H1 (cell line): ENCODE measurements around the gene MUC5B. TPM values are rescaled to one million over a fixed set of nuclear protein-coding genes. Genes with fewer than 3 reads are reported as not detected.

Source experiments
- CTCF ChIA-PET: fragments of 300-600 bp; sonication (Branson Sonifier 250); formaldehyde crosslinking; loops from one replicate; lab custom pipeline; 2021; ENCODE audit not compliant: partially characterized antibody; lab: Charles Lee
- POLR2A ChIA-PET: fragments of 300-600 bp; sonication (Branson Sonifier 250); formaldehyde crosslinking; loops from one replicate; lab custom pipeline; 2021; ENCODE audit warnings: inconsistent platforms; ENCODE audit not compliant: partially characterized antibody; lab: Charles Lee
- DNase-seq, 2 experiments: peaks; one replicate each; pipeline versions ENCODE4 v3.0.0 to v3.0.0-alpha.2; 2010 to 2022; ENCODE audit warnings: low spot score in 2 of 2, low read depth in 1 of 2, mixed read lengths in 1 of 2
- FAIRE-seq: peaks from 2 replicates; lab custom pipeline; 2011; peaks lifted over from hg19 to GRCh38; lab: Jason Lieb, UNC
- H2AFZ ChIP-seq: 2 replicates; pipeline ENCODE4 v1.8.1; 2012; ENCODE audit warnings: low read length, inconsistent platforms
- H2AK5ac ChIP-seq: 2 replicates; pipeline ENCODE4 v1.6.1; 2013; ENCODE audit warnings: low read depth, low read length
- H2BK120ac ChIP-seq: replicated peaks from 2 replicates; pipeline ENCODE3; 2013; ENCODE audit warnings: low read depth, low read length, inconsistent platforms
- H2BK12ac ChIP-seq: 2 replicates; pipeline ENCODE4 v1.6.1; 2013; ENCODE audit warnings: low read depth, low read length
- H2BK15ac ChIP-seq: 2 replicates; pipeline ENCODE4 v1.6.1; 2013; ENCODE audit warnings: low read length
- H2BK20ac ChIP-seq: 2 replicates; pipeline ENCODE4 v1.6.1; 2013; ENCODE audit warnings: low read length
- H2BK5ac ChIP-seq: 2 replicates; pipeline ENCODE4 v1.6.1; 2013; ENCODE audit warnings: low read depth, low read length
- H3K14ac ChIP-seq: 2 replicates; pipeline ENCODE4 v1.6.1; 2013; ENCODE audit warnings: inconsistent platforms; ENCODE audit not compliant: insufficient read length
- H3K18ac ChIP-seq: 2 replicates; pipeline ENCODE4 v1.6.1; 2013; ENCODE audit warnings: low read length; ENCODE audit errors: extremely low read depth
- H3K23ac ChIP-seq: 2 replicates; pipeline ENCODE4 v1.6.1; 2013; ENCODE audit warnings: inconsistent platforms; ENCODE audit not compliant: insufficient read length
- H3K23me2 ChIP-seq: 2 replicates; pipeline ENCODE4 v1.6.1; 2013; ENCODE audit warnings: low read depth, low read length
- H3K27ac ChIP-seq: 2 replicates; pipeline ENCODE4 v1.6.1; 2011; ENCODE audit warnings: low read depth, low read length, inconsistent platforms
- H3K27me3 ChIP-seq, 4 experiments: replicated peaks in 1 of 4; 1 replicate in 1 of 4; 2 replicates in 3 of 4; pipeline versions ENCODE4 v1.6.1 to v1.8.1; 2011 to 2013; ENCODE audit warnings: low read length in 3 of 4, mild to moderate bottlenecking in 3 of 4, inconsistent platforms in 2 of 4, mixed read lengths in 2 of 4, moderate library complexity in 1 of 4; ENCODE audit not compliant: control insufficient read depth in 3 of 4, insufficient read depth in 3 of 4; ENCODE audit errors: extremely low read depth in 1 of 4
- H3K36me3 ChIP-seq, 4 experiments: 2 replicates each; pipeline versions ENCODE4 v1.6.1 to v1.8.1; 2011 to 2013; ENCODE audit warnings: mild to moderate bottlenecking in 4 of 4, low read length in 3 of 4, moderate library complexity in 2 of 4, control low read depth in 1 of 4, inconsistent platforms in 1 of 4; ENCODE audit not compliant: insufficient read depth in 4 of 4, control insufficient read depth in 2 of 4
- H3K4ac ChIP-seq: replicated peaks from 2 replicates; pipeline ENCODE3; 2013; ENCODE audit warnings: low read length, low read depth, mixed read lengths, inconsistent platforms; ENCODE audit not compliant: insufficient read length
- H3K4me1 ChIP-seq, 4 experiments: replicated peaks in 1 of 4; 1 replicate in 1 of 4; 2 replicates in 3 of 4; pipeline versions ENCODE4 v1.6.1 to v1.8.1; 2011 to 2013; ENCODE audit warnings: low read length in 3 of 4, inconsistent platforms in 2 of 4, mixed read lengths in 1 of 4; ENCODE audit not compliant: insufficient read depth in 4 of 4, control insufficient read depth in 3 of 4
- H3K4me2 ChIP-seq, 2 experiments: 2 replicates each; pipeline versions ENCODE4 v1.6.1 to v1.8.1; 2011 to 2013; ENCODE audit warnings: low read depth in 2 of 2, low read length in 2 of 2, control low read depth in 1 of 2, inconsistent platforms in 1 of 2, mild to moderate bottlenecking in 1 of 2; ENCODE audit not compliant: insufficient read depth in 1 of 2
- H3K4me3 ChIP-seq, 4 experiments: fragments of 200-600, 300-600 bp in 1 of 4; sonication (generic), shearing (Covaris generic), sonication (Bioruptor Twin) in 1 of 4; 2 replicates each; pipeline versions ENCODE4 v1.5.1 to v1.8.1; 2011 to 2016; ENCODE audit warnings: low read length in 4 of 4, low read depth in 3 of 4, control low read depth in 2 of 4, inconsistent platforms in 2 of 4, mild to moderate bottlenecking in 2 of 4, mixed read lengths in 1 of 4, moderate library complexity in 1 of 4; ENCODE audit not compliant: insufficient read depth in 2 of 4; ENCODE audit errors: extremely low read depth in 1 of 4
- H3K56ac ChIP-seq: replicated peaks from 2 replicates; pipeline ENCODE3; 2013; ENCODE audit warnings: low read depth, mild to moderate bottlenecking, mixed read lengths, low read length, inconsistent platforms; ENCODE audit not compliant: insufficient read length
- H3K79me1 ChIP-seq: 2 replicates; pipeline ENCODE4 v1.6.1; 2013; ENCODE audit warnings: low read depth, low read length, control low read depth
- H3K79me2 ChIP-seq, 2 experiments: 2 replicates each; pipeline versions ENCODE4 v1.6.1 to v1.8.1; 2012 to 2013; ENCODE audit warnings: low read length in 2 of 2, mild to moderate bottlenecking in 2 of 2, inconsistent platforms in 1 of 2; ENCODE audit not compliant: insufficient read depth in 2 of 2, control insufficient read depth in 1 of 2
- H3K9ac ChIP-seq, 4 experiments: replicated peaks in 1 of 4; 1 replicate in 1 of 4; 2 replicates in 3 of 4; pipeline versions ENCODE4 v1.6.1 to v1.8.1; 2011 to 2013; ENCODE audit warnings: low read depth in 3 of 4, low read length in 3 of 4, control low read depth in 2 of 4, mild to moderate bottlenecking in 2 of 4, moderate library complexity in 2 of 4, inconsistent platforms in 1 of 4; ENCODE audit errors: extremely low read depth in 1 of 4
- H3K9me3 ChIP-seq, 2 experiments: 2 replicates each; pipeline versions ENCODE4 v1.6.1 to v1.8.1; 2012 to 2013; ENCODE audit warnings: mild to moderate bottlenecking in 2 of 2, moderate library complexity in 2 of 2, control low read depth in 1 of 2, inconsistent platforms in 1 of 2, low read depth in 1 of 2, low read length in 1 of 2, mixed read lengths in 1 of 2; ENCODE audit not compliant: insufficient read depth in 2 of 2
- H4K20me1 ChIP-seq, 2 experiments: replicated peaks in 1 of 2; 2 replicates each; pipeline versions ENCODE3 to v1.8.1; 2011 to 2013; ENCODE audit warnings: inconsistent platforms in 2 of 2, low read length in 2 of 2, mild to moderate bottlenecking in 1 of 2; ENCODE audit not compliant: insufficient read depth in 2 of 2, control insufficient read depth in 1 of 2
- H4K5ac ChIP-seq: 2 replicates; pipeline ENCODE4 v1.6.1; 2013; ENCODE audit warnings: low read length, low read depth, mixed read lengths, inconsistent platforms; ENCODE audit not compliant: insufficient read length
- H4K8ac ChIP-seq: 2 replicates; pipeline ENCODE4 v1.8.0; 2013; ENCODE audit warnings: mild to moderate bottlenecking, moderate library complexity, low read length, inconsistent platforms; ENCODE audit not compliant: insufficient read depth; ENCODE audit errors: extremely low read depth
- H4K91ac ChIP-seq: replicated peaks from 2 replicates; pipeline ENCODE3; 2013; ENCODE audit warnings: low read length, mixed read lengths, inconsistent platforms; ENCODE audit not compliant: insufficient read length
- BACH1 ChIP-seq: IDR thresholded peaks from 2 replicates; pipeline ENCODE4 v1.6.1; 2012; ENCODE audit warnings: low read length, improper control_type of control experiment
- BRCA1 ChIP-seq: IDR thresholded peaks from 2 replicates; pipeline ENCODE4 v1.6.1; 2012; ENCODE audit warnings: low read depth, low read length, improper control_type of control experiment
- HDAC6 ChIP-seq: IDR thresholded peaks from one replicate; pipeline ENCODE4 v1.7.1; 2012; ENCODE audit warnings: low read depth, mild to moderate bottlenecking, inconsistent platforms, low read length, moderate library complexity
- JUND ChIP-seq: IDR thresholded peaks from 2 replicates; pipeline ENCODE4 v1.6.1; 2011; ENCODE audit warnings: mild to moderate bottlenecking, improper control_type of control experiment, low read length
- NANOG ChIP-seq: IDR thresholded peaks from 2 replicates; pipeline ENCODE4 v1.6.1; 2011; ENCODE audit warnings: low read length, low read depth, mild to moderate bottlenecking, inconsistent platforms; ENCODE audit not compliant: insufficient read depth, poor library complexity, severe bottlenecking
- RBBP5 ChIP-seq: IDR thresholded peaks from 2 replicates; pipeline ENCODE4 v1.7.1; 2012; ENCODE audit warnings: low read depth, mild to moderate bottlenecking, inconsistent platforms, low read length, moderate library complexity, borderline replicate concordance
- SIN3A ChIP-seq, 2 experiments: IDR thresholded peaks in 1 of 2; conservative IDR thresholded peaks in 1 of 2; 2 replicates each; pipeline ENCODE4 v1.6.1; 2011 to 2012; ENCODE audit warnings: low read length in 2 of 2, improper control_type of control experiment in 1 of 2, low read depth in 1 of 2, mild to moderate bottlenecking in 1 of 2
- SIX5 ChIP-seq: IDR thresholded peaks from 2 replicates; pipeline ENCODE4 v1.6.1; 2011; ENCODE audit warnings: mild to moderate bottlenecking, low read depth, low read length
- SP2 ChIP-seq: IDR thresholded peaks from 2 replicates; pipeline ENCODE4 v1.6.1; 2012; ENCODE audit warnings: mild to moderate bottlenecking, low read length, inconsistent platforms
- SP4 ChIP-seq: IDR thresholded peaks from 2 replicates; pipeline ENCODE4 v1.6.1; 2012; ENCODE audit warnings: low read length, inconsistent platforms
- WGBS, 2 experiments: shearing (Covaris generic) in 1 of 2; methylation state at CpG; one replicate each; pipeline versions ENCODE4 v1.1.6 to v1.1.7; 2013 to 2015; ENCODE audit warnings: low lambda C conversion rate in 2 of 2, mixed read lengths in 2 of 2, inconsistent platforms in 1 of 2, low coverage in 1 of 2, missing lambda C conversion rate in 1 of 2; ENCODE audit not compliant: insufficient replicate concordance in 2 of 2, insufficient coverage in 1 of 2, insufficient read length in 1 of 2; ENCODE audit errors: extremely low coverage in 1 of 2, missing lambda C conversion rate in 1 of 2; 5-methylcytosine and 5-hydroxymethylcytosine counted together
- polyA plus RNA-seq, 7 experiments: library from polyadenylated mRNA; depleted of rRNA in 3 of 7; stranded (reverse) in 5 of 7; unstranded in 2 of 7; fragments of >200 nt in 5 of 7; fragments of 200-250 nt in 2 of 7; gene quantifications; 1 replicate in 5 of 7; 2 replicates in 1 of 7; 4 replicates in 1 of 7; pipeline versions ENCODE4 v1.2.1 to v1.2.3, GENCODE V29; 2011 to 2013; ENCODE audit warnings: missing spikeins in 2 of 7, mixed read lengths in 2 of 7
- total RNA-seq: library from RNA; stranded (reverse); fragmentation: NEBNext Ultra II Directional; extraction: Animal tissue kit (Norgen Biotek cat#: 25700); gene quantifications from 2 replicates; pipeline ENCODE4 v1.2.1, GENCODE V29; 2021

The MUC5B gene
- total and polyA plus RNA-seq, 2 of the 8 experiments (the other 6 are each of a cell fraction or from before 2014, with no cell fraction given): 0.02 to 0.03 TPM

- peaks cover 0 to 26% of the 10 kb centered on the region in 2 experiments; a peak in 2 of 4 replicates for H3K9me3 ChIP-seq
- no peak overlapping the region for H4K8ac ChIP-seq
- no peak overlapping the region for H2BK120ac ChIP-seq
- H4K91ac ChIP-seq: no peak overlapping the region
- WGBS, 2 experiments: 85% methylated on average over 27 of the region's 29 CpGs; no CpG with 5 or more reads in 1 of the 2 experiments
- no peak overlapping the region for H3K23ac ChIP-seq
- H2BK20ac ChIP-seq: no peak overlapping the region
- no peaks in the 10 kb centered on the region for H3K79me2 ChIP-seq
- no peak overlapping the region for H3K18ac ChIP-seq
- H2BK5ac ChIP-seq: no peak overlapping the region
- H3K4me3 ChIP-seq: no peak overlapping the region
- no peaks in the 10 kb centered on the region for H3K36me3 ChIP-seq
- H2AFZ ChIP-seq: no peak overlapping the region
- no peak overlapping the region for H2BK15ac ChIP-seq
- no peak overlapping the region for H3K9ac ChIP-seq
- no peak overlapping the region for H3K4ac ChIP-seq
- DNase-seq (no peak), FAIRE-seq (no peak)
- ChIA-PET CTCF (no interaction called here), POLR2A (no interaction called here)
- TF ChIP-seq SP2: no peak
- no peak for TF ChIP-seq SIN3A (conservative IDR thresholded peaks at IDR 0.05 in 1 of 2, IDR thresholded peaks at IDR 0.05 in 1 of 2; ENCODE audit: low read depth in 1 of 2, low read length in 2 of 2)
- TF ChIP-seq HDAC6: no peak
- no peak for TF ChIP-seq BACH1
- TF ChIP-seq SP4: no peak
- no peak for TF ChIP-seq SIX5
- TF ChIP-seq BRCA1: no peak
- TF ChIP-seq JUND: no peak
- TF ChIP-seq NANOG: no peak
- TF ChIP-seq RBBP5: no peak
- no peaks in the 10 kb centered on the region for H4K20me1 ChIP-seq
- H3K4me2 ChIP-seq: no peak overlapping the region
- no peak overlapping the region for H2BK12ac ChIP-seq
- H2AK5ac ChIP-seq: no peak overlapping the region
- H4K5ac ChIP-seq: no peak overlapping the region
- no peak overlapping the region for H3K56ac ChIP-seq
- no peak overlapping the region for H3K14ac ChIP-seq
- no peaks in the 10 kb centered on the region for H3K4me1 ChIP-seq
- no peaks in the 10 kb centered on the region for H3K79me1 ChIP-seq
- H3K23me2 ChIP-seq: no peaks in the 10 kb centered on the region; the same call in 1 of the 2 replicates
- no peak overlapping the region for H3K27ac ChIP-seq
- peaks cover 0 to 2% (median 0%) of the 10 kb centered on the region in 4 experiments; a peak in 1 of 7 replicates for H3K27me3 ChIP-seq
Measured at GRCh38 chr11:1197431-1197885, 25.4 kb upstream of the MUC5B start.
